GM13977 (cell line): ENCODE measurements around the gene MCM5.
"Not testable (repeated sequence)": the region's sequence is repeated elsewhere in the genome, so short reads cannot be mapped to it uniquely, and the experiment has no call there.

Experiments used
- DNase-seq: peaks from one replicate; pipeline ENCODE4 v3.0.0; 2012; ENCODE audit warnings: low spot score
- in situ Hi-C: fragments of 300-500 bp; cut with MboI; formaldehyde crosslinking; loops from one replicate; pipeline ENCODE4 v1.12.0; 2022; ENCODE audit warnings: low sequenced_read_pairs, low pct_unique_long_range_greater_than_20kb, mixed read lengths, inconsistent platforms; ENCODE audit not compliant: unreplicated experiment
- TF ChIP-seq, protein P1 (sequence below): IDR thresholded peaks from 2 replicates; pipeline ENCODE4 v1.5.1; 2012; ENCODE audit warnings: mild to moderate bottlenecking, control low read depth; ENCODE audit not compliant: insufficient read depth; ENCODE audit errors: extremely low read depth, missing control alignments

Gene MCM5

DNA sequence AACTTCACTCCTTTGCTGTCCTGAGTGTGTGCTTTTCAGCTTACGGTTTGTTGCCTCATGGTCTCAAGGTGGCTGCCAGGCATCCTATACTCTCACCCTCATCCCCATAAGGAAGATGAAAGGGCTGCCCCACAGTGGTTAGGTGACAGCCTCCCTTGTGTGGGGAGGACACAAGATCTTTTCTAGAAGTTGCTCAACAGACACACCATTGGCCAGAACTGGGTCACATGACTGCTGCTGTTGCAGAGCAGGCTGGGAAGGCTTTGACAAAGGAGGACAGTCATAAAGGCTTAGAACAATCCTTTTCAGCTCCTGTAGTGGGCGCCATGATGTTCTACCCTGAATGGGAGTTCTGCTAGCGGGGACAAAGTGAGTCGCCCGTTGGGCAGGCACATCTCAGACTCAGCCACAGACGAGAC, 71.0 kb downstream of the MCM5 start:
- no peak for DNase-seq
- in situ Hi-C loops, result no loop called here

DNA sequence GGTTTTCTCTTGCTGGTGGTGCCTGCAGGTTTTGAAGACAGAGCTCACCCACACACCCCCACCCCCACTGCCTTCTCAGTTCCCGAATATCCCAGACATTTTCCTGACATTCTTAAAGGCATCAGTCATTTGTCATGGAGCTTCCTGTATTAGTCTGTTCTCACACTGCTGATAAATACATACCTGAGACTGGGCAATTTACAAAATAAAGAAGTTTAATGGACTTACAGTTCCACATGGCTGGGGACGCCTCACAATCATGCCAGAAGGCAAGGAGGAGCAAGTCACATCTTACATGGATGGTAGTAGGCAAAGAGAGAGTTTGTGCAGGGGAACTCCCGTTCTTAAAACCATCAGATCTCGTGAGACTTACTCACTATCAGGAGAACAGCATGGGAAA, 71.6 kb downstream of the MCM5 start:
- DNase-seq, in situ Hi-C loops: not testable (repeated sequence)

More for the DNA sequence above, 71.0 kb downstream of the MCM5 start:
- TF ChIP-seq, protein P1, sequence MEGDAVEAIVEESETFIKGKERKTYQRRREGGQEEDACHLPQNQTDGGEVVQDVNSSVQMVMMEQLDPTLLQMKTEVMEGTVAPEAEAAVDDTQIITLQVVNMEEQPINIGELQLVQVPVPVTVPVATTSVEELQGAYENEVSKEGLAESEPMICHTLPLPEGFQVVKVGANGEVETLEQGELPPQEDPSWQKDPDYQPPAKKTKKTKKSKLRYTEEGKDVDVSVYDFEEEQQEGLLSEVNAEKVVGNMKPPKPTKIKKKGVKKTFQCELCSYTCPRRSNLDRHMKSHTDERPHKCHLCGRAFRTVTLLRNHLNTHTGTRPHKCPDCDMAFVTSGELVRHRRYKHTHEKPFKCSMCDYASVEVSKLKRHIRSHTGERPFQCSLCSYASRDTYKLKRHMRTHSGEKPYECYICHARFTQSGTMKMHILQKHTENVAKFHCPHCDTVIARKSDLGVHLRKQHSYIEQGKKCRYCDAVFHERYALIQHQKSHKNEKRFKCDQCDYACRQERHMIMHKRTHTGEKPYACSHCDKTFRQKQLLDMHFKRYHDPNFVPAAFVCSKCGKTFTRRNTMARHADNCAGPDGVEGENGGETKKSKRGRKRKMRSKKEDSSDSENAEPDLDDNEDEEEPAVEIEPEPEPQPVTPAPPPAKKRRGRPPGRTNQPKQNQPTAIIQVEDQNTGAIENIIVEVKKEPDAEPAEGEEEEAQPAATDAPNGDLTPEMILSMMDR, result no peak

DNA sequence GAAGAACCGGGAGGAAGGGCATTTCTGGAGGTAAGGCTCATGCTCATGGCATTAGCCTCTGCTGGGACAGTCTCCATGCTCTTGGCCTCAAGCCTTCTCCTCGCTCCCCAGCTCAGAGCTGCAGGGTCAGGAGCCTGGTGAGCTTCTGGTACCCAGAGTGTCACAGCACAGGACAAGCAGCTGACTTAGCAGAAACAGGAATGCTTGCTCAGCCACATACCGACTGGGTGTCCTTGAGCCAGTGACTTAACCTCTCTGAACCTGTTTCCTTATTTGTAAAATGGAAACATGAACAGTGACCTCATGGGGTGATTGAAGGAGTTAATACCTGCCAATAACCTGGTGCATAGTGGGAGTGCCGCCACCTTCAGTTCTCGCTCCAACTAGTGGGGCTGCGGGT, 72.5 kb downstream of the MCM5 start:
- DNase-seq, result no peak
- TF ChIP-seq, protein P1, result no peak
- in situ Hi-C loops, result no loop called here

DNA sequence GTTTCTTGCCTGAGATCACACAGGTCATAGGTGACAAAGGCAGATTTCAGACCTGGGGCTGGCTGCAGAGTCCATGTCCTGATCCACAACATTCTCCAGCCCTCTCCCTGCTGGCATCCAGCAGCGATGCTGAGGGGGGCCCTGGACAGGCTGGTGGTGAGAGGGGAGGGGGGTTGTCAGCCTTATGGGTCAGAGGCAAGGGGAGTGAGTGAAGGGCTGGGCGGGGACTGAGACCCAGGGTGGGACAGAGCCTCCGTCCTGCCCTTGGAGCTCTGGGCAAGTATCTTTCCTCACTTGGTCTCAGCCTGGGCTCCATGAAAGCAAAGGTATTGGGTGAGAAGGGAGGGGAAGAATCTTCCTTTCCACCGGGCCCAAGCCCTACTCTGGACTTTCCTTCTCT, 74.0 kb downstream of the MCM5 start:
- DNase-seq, result no peak
- TF ChIP-seq, protein P1, result no peak
- in situ Hi-C loops, result no loop called here
